WERI-Rb-1 (cell line): ENCODE data around the gene POLD3.

Source experiments
- DNase-seq: peaks from one replicate; pipeline ENCODE4 v3.0.0-alpha.2; 2020
- H3K27ac ChIP-seq: fragments of 250-450 bp; sonication (Bioruptor Pico); 2 replicates; pipeline ENCODE4 v1.5.1; 2020; ENCODE audit warnings: mild to moderate bottlenecking, moderate library complexity
- H3K27me3 ChIP-seq: fragments of 250-450 bp; sonication (Bioruptor Pico); 2 replicates; pipeline ENCODE4 v1.5.1; 2021; ENCODE audit warnings: mild to moderate bottlenecking, low read depth, moderate library complexity; ENCODE audit not compliant: insufficient read depth, severe bottlenecking
- H3K36me3 ChIP-seq: fragments of 250-450 bp; sonication (Bioruptor Pico); 2 replicates; pipeline ENCODE4 v1.5.1; 2020; ENCODE audit warnings: mild to moderate bottlenecking, moderate library complexity
- H3K4me3 ChIP-seq: 2 replicates; pipeline ENCODE4 v1.5.1; 2011; ENCODE audit warnings: low read depth, mild to moderate bottlenecking, control low read depth, low read length
- H3K9me3 ChIP-seq: fragments of 250-450 bp; sonication (Bioruptor Pico); 2 replicates; pipeline ENCODE4 v1.5.1; 2021; ENCODE audit warnings: mild to moderate bottlenecking, moderate library complexity; ENCODE audit not compliant: severe bottlenecking
- TF ChIP-seq, protein P1 (sequence below): IDR thresholded peaks from 2 replicates; pipeline ENCODE4 v1.5.1; 2011; ENCODE audit warnings: low read depth, mild to moderate bottlenecking, control low read depth, inconsistent platforms, low read length

POLD3 gene

DNA sequence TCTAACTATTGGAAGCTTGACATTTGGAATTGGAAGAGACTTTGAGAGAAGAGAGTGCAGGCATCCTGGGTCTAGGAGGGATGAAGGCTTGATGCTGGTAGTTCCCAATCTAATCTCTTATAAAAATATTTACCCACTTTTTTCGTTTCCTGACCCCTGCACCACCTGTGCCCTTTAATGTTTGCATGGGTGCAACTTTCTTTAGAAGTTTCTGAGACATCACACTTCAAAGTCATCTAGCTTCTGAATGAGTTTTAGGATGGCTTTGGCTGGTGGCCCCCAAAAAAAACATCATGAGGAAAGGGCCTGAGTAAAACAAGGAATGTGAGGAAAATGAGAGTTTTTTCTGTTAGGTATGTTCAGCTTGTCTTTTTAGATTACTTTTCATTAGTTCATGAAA is 1.1 kb downstream of the POLD3 start:
- H3K27ac ChIP-seq, result no peak overlapping the region

DNA sequence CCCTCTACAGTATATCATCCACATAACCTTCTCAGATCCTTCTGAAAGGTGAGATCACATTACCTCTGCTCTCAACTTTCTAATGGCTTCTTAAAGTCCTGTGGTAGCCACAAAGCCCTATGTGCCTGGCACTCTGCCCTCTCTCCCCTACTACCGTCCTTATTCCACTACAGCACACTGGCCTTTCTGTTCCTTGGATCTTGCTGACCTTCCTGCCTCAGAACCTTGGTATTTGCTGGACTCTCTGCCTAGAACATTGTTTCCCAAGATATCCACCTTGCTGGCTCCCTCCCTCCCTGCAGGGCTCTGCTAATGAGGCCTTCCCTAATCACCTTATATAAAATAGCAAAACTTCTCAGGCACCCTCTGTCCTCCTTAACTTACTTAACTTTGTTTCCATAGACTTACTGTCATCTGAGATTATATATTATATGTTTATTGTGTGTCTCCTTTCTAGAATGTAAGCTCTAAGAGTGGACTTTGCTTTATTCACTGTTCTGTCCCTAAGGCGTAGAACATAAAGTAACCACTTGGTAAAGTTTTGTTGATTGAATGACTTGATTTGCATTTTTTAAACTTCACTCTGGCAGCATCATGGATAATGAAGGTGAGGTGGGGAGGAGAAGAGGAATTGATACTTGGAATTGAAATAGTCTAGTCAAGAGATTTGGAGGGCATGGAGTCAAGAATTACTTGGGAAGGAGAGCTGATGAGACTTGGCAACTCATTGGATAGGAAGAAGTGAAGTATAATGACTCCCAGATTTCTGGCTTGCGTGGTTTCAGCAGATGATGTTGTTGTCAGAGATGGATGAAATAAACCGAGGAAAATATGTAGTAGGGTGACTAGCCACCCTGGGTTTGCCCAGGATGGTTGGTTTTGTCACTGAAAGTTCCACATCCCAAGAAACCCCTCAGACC is 10.5 kb downstream of the POLD3 start:
- no peak overlapping the region for H3K27ac ChIP-seq
- peaks cover 47% of the 10 kb centered on the region for H3K36me3 ChIP-seq
- no peaks in the 10 kb centered on the region for H3K27me3 ChIP-seq
- no peak overlapping the region for H3K4me3 ChIP-seq
- DNase-seq, result no peak
- H3K9me3 ChIP-seq, result no peaks in the 10 kb centered on the region
- TF ChIP-seq, protein P1, sequence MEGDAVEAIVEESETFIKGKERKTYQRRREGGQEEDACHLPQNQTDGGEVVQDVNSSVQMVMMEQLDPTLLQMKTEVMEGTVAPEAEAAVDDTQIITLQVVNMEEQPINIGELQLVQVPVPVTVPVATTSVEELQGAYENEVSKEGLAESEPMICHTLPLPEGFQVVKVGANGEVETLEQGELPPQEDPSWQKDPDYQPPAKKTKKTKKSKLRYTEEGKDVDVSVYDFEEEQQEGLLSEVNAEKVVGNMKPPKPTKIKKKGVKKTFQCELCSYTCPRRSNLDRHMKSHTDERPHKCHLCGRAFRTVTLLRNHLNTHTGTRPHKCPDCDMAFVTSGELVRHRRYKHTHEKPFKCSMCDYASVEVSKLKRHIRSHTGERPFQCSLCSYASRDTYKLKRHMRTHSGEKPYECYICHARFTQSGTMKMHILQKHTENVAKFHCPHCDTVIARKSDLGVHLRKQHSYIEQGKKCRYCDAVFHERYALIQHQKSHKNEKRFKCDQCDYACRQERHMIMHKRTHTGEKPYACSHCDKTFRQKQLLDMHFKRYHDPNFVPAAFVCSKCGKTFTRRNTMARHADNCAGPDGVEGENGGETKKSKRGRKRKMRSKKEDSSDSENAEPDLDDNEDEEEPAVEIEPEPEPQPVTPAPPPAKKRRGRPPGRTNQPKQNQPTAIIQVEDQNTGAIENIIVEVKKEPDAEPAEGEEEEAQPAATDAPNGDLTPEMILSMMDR, result no peak

More for the DNA sequence above, 1.1 kb downstream of the POLD3 start:
- DNase-seq, result no peak
- Histone ChIP-seq H3K9me3 (no peaks in the 10 kb centered on the region), H3K27me3 (no peaks in the 10 kb centered on the region), H3K4me3 (peak overlapping the region; percentile 100), H3K36me3 (peaks cover 43% of the 10 kb centered on the region)
- TF ChIP-seq, protein P1, result no peak

DNA sequence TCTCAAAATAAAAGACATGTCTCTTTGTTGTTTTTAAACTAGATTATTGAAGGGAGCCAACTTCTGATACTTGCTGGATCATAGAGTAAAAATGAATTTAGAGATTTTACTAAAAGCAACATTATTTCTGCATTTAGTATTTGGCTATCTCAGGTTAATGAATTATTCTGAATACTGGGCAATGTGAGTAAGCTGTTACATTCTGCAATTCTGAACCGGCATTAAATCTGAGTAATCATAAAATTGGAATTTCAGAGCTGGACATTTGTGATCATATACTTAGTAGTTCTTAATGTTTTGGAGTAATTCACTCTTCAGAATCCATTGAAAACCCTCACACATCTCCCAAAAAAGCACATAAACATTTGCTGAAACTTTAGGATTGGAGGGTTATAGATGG is 11.5 kb downstream of the POLD3 start:
- DNase-seq, result no peak
- TF ChIP-seq, protein P1, result no peak
- Histone ChIP-seq H3K9me3 (no peaks in the 10 kb centered on the region), H3K27ac (no peak overlapping the region), H3K27me3 (no peaks in the 10 kb centered on the region), H3K36me3 (peaks cover 47% of the 10 kb centered on the region), H3K4me3 (no peak overlapping the region)

DNA sequence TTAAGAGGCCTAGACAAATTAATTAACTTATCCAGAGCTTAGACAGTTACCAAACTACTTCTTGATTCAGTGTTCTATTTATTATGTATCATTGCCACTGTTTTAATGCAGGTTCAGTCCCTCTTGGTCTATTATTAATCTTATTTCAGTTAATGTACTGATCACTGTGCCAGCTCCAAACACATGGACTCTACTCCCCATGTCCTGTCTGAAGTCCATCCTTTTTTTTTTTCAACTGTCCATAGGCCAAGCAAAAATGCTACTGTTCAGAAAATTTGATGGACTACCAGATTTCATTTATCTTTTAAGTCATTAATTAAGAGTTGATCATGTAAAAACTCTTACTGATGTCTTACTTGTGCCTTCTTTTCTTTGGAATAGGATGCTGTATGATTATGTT is 11.9 kb downstream of the POLD3 start:
- DNase-seq, result no peak
- H3K27ac ChIP-seq, result no peak overlapping the region
- TF ChIP-seq, protein P1, result no peak
- H3K9me3 ChIP-seq, result no peaks in the 10 kb centered on the region
- no peaks in the 10 kb centered on the region for H3K27me3 ChIP-seq
- H3K36me3 ChIP-seq, result peaks cover 46% of the 10 kb centered on the region
- no peak overlapping the region for H3K4me3 ChIP-seq

DNA sequence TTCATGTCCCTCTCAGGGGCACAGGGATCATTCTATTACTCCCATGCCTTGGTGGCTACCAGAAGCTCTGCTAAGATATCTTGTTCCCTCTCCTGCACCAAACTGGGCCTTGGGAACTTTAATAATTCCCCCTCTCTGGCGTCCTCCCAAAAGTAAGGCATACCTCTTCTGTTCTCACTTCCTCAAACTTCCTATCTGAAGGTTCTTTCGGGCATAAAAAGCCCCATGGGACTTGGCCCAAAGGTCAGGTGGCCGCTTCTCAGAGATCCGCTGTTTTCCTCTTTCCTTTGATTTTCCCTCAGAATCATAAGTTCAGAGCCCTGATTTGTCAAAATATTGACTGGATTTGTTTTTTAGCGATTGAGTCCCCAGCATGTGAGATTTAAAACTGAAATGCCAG is 13.0 kb downstream of the POLD3 start:
- Histone ChIP-seq H3K36me3 (peaks cover 45% of the 10 kb centered on the region), H3K27ac (no peak overlapping the region), H3K4me3 (no peak overlapping the region), H3K27me3 (no peaks in the 10 kb centered on the region), H3K9me3 (no peaks in the 10 kb centered on the region)
- no peak for DNase-seq
- TF ChIP-seq, protein P1, result no peak
